CMK (cell line): ENCODE results near the gene COL6A5.
"Not testable (repeated sequence)": the region's sequence is repeated elsewhere in the genome, so short reads cannot be mapped to it uniquely, and the experiment has no call there.

Experiments
- DNase-seq: peaks from one replicate; pipeline ENCODE4 v3.0.0-alpha.2; 2010; ENCODE audit warnings: low read depth

COL6A5 gene

GRCh38 chr3:130345487-130346079, at the start of gene COL6A5:
Gene COL6A5 (plus strand): TSS chr3:130345672. CDS start chr3:130373639, 27,967 bp downstream.
- DNase-seq = peak; percentile 1

- no peak for DNase-seq
These were observed 45.9 kb upstream of the COL6A5 start for GRCh38 chr3:130299531-130299930.

GRCh38 chr3:130300888-130301287, 44.6 kb upstream of the COL6A5 start:
- no peak for DNase-seq

GRCh38 chr3:130310109-130310508, 35.4 kb upstream of the COL6A5 start:
- no peak for DNase-seq

GRCh38 chr3:130312374-130312773, 33.1 kb upstream of the COL6A5 start:
- DNase-seq = no peak

GRCh38 chr3:130316169-130316568, 29.3 kb upstream of the COL6A5 start:
- DNase-seq = no peak

- DNase-seq = no peak
These were observed 22.0 kb upstream of the COL6A5 start for GRCh38 chr3:130323503-130323902.

- no peak for DNase-seq
These were observed 4.7 kb upstream of the COL6A5 start for GRCh38 chr3:130340766-130341165.

GRCh38 chr3:130341388-130341787, 4.1 kb upstream of the COL6A5 start:
- no peak for DNase-seq

- no peak for DNase-seq
These were observed 3.6 kb upstream of the COL6A5 start for GRCh38 chr3:130341882-130342281.

- peak; percentile 27 for DNase-seq
These were observed 2.4 kb upstream of the COL6A5 start for GRCh38 chr3:130342821-130343661.

GRCh38 chr3:130348258-130348657, 2.8 kb downstream of the COL6A5 start:
- not testable (repeated sequence) for DNase-seq

- peak; percentile 1 for DNase-seq
These were observed 9.0 kb downstream of the COL6A5 start for GRCh38 chr3:130354430-130354829.

- DNase-seq = no peak
These were observed 28.6 kb downstream of the COL6A5 start for GRCh38 chr3:130374033-130374432.

- DNase-seq = no peak
These were observed 29.4 kb downstream of the COL6A5 start for GRCh38 chr3:130374908-130375307.

GRCh38 chr3:130377960-130378676, 32.6 kb downstream of the COL6A5 start:
- DNase-seq = no peak

- DNase-seq = no peak
These were observed 33.3 kb downstream of the COL6A5 start for GRCh38 chr3:130378677-130379191.

- DNase-seq = no peak
These were observed 33.8 kb downstream of the COL6A5 start for GRCh38 chr3:130379274-130379673.

GRCh38 chr3:130380398-130380797, 34.9 kb downstream of the COL6A5 start:
- DNase-seq = no peak

GRCh38 chr3:130383424-130383823, 38.0 kb downstream of the COL6A5 start:
- no peak for DNase-seq

GRCh38 chr3:130384476-130385025, 39.1 kb downstream of the COL6A5 start:
- no peak for DNase-seq

GRCh38 chr3:130386604-130387263, 41.3 kb downstream of the COL6A5 start:
- no peak for DNase-seq
